Heart right ventricle (tissue), 16 donors: Measurements from ENCODE around the gene CCDC85A. TPM values are rescaled to one million over a fixed set of nuclear protein-coding genes. Genes with fewer than 3 reads are reported as not detected.

ENCODE experiments used
- ATAC-seq, 8 donors: fragments of 200-7000 bp; cut with Tn5 transposase; one replicate each; pipeline ENCODE4 v1.9.1; 2020; ENCODE audit warnings: mild to moderate bottlenecking in 8 of 8, moderate library complexity in 8 of 8, moderate number of reproducible peaks in 1 of 8
- DNase-seq, 2 donors: peaks; one replicate each; pipeline ENCODE4 v3.0.0-alpha.2; 2020
- H3K27ac ChIP-seq, 10 donors: fragments of 200-600 bp; sonication (generic) in 2 of 10; one replicate each; pipeline versions ENCODE4 v1.5.0 to v1.8.0; 2020 to 2022; ENCODE audit warnings: mild to moderate bottlenecking in 3 of 10
- H3K27me3 ChIP-seq, 7 donors: fragments of 200-600 bp; one replicate each; pipeline ENCODE4 v1.8.0; 2021 to 2022; ENCODE audit warnings: mild to moderate bottlenecking in 2 of 7
- H3K36me3 ChIP-seq, 9 donors: fragments of 200-600 bp; sonication (generic) in 1 of 9; one replicate each; pipeline versions ENCODE4 v1.5.0 to v1.8.0; 2020 to 2022; ENCODE audit warnings: mild to moderate bottlenecking in 2 of 9
- H3K4me1 ChIP-seq, 9 donors: fragments of 200-600 bp; sonication (generic) in 1 of 9; one replicate each; pipeline versions ENCODE4 v1.5.0 to v1.8.0; 2020 to 2022; ENCODE audit warnings: mild to moderate bottlenecking in 4 of 9
- H3K4me3 ChIP-seq, 10 donors: fragments of 200-600 bp; sonication (generic) in 2 of 10; one replicate each; pipeline versions ENCODE4 v1.5.0 to v1.8.0; 2020 to 2022; ENCODE audit warnings: mild to moderate bottlenecking in 7 of 10, moderate library complexity in 2 of 10
- H3K9me3 ChIP-seq, 11 donors: fragments of 200-600 bp in 10 of 11; sonication (generic) in 2 of 11; one replicate each; pipeline versions ENCODE4 v1.5.0 to v1.8.0; 2013 to 2022; ENCODE audit warnings: mild to moderate bottlenecking in 2 of 11, control low read depth in 1 of 11, moderate library complexity in 1 of 11
- CTCF ChIP-seq, 9 donors: fragments of 200-600 bp; sonication (generic) in 2 of 9; IDR thresholded peaks; one replicate each; pipeline versions ENCODE4 v1.5.0 to v1.8.0; 2021 to 2022; ENCODE audit warnings: antibody characterized with exemption in 9 of 9, mild to moderate bottlenecking in 5 of 9, moderate library complexity in 1 of 9
- WGBS, 2 donors: extraction: QIAGEN DNeasy Blood & Tissue Kit; methylation state at CpG; one replicate each; pipeline ENCODE4 v1.1.7; 2013; ENCODE audit warnings: inconsistent platforms in 1 of 2; 5-methylcytosine and 5-hydroxymethylcytosine counted together
- intact Hi-C, 10 donors: fragments of 100-400 bp; cut with DNase I; formaldehyde crosslinking; loops; one replicate each; pipeline versions ENCODE4 v1.11.1 to v1.14.2; 2022
- polyA plus RNA-seq, 2 donors: library from polyadenylated mRNA; stranded (reverse); fragments of 200-250 nt; gene quantifications; one replicate each; pipeline ENCODE4 v1.2.3, GENCODE V29; 2013
- total RNA-seq, 10 donors: library from RNA; stranded (reverse); fragmentation: NEBNext Ultra II Directional in 3 of 10; extraction: Animal tissue kit (Norgen Biotek cat#: 25700) in 3 of 10; gene quantifications; one replicate each; pipeline versions ENCODE4 v1.2.1 to v1.2.4, GENCODE V29; 2021 to 2023
- donor health status: Arrhythmogenic right ventricular cardiomyopathy.
- donor health status: ischemic (EF 13 %, LVEDD 7.1; RV severe dilation, severe dysfunction).
- donor health status: healthy with polysubstance abuse.
- donor health status: DM: no; HTN: yes; CAD: no.
- donor health status: DM: no; HTN: no; CAD: no.
- donor health status: ischemic (EF 25% LVEDD 6.9; RV normal size, moderate dysfunction).
- donor health status: ischemic (EF 25% LVEDD 5.7; RV mildly dilated, moderate dysfunction).
- donor health status: healthy.
- donor health status: DM: yes; HTN: yes; CAD: no.
- donor health status: Ischemic cardiomyopathy.
- donor health status: ischemic (EF 35%, LVEDD 5.7; RV mildly dilated, moderate dysfunction).
- donor health status: nonischemic (EF 11% LVEDD 7.7; RV severe dilation, severe dysfunction).
- donor health status: DM: yes; HTN: yes; CAD: no.
- donor health status: PGD.
- donor health status: ischemic (EF 29% LVEDD 5.4; RV normal size, mild dysfunction).
- donor health status: nonischemic (EF 23%, LVEDD 6.1; RV moderate dilation, normal function).

CCDC85A gene
- total and polyA plus RNA-seq, 12 donors, result 1.5 to 8.5 (median 3.5) TPM

- DNase-seq (no peak), ATAC-seq (no peak)
- H3K4me3 ChIP-seq, result no peak overlapping the region
- peaks cover 0 to 20% (median 0%) of the 10 kb centered on the region in 9 donors for H3K4me1 ChIP-seq
- peaks cover 0 to 18% (median 0%) of the 10 kb centered on the region in 9 donors for H3K36me3 ChIP-seq
- no peaks in the 10 kb centered on the region for H3K9me3 ChIP-seq
- no peak for TF ChIP-seq CTCF (IDR thresholded peaks at IDR 0.05)
- intact Hi-C loops, result loop anchor here in 1 of 10 donors (10.0 kb wide), 1 partner anchor 119 kb away; no protein-coding TSS in a partner anchor
- H3K27ac ChIP-seq, result no peak overlapping the region
- H3K27me3 ChIP-seq, result no peaks in the 10 kb centered on the region
Observed at GRCh38 chr2:56195563-56195962, 11.8 kb downstream of the CCDC85A start.

- TF ChIP-seq CTCF (IDR thresholded peaks at IDR 0.05), result no peak
- no peaks in the 10 kb centered on the region for H3K4me1 ChIP-seq
- no peaks in the 10 kb centered on the region for H3K9me3 ChIP-seq
- H3K27me3 ChIP-seq, result no peaks in the 10 kb centered on the region
- no peak overlapping the region for H3K4me3 ChIP-seq
- 92% methylated on average over 7 of the region's 7 CpGs for WGBS, 2 donors
- DNase-seq (no peak), ATAC-seq (no peak)
- peaks cover 0 to 13% (median 0%) of the 10 kb centered on the region in 9 donors for H3K36me3 ChIP-seq
- intact Hi-C loops, result loop anchor here in 1 of 10 donors (10.0 kb wide), 1 partner anchor 117 kb away; no protein-coding TSS in a partner anchor
- no peak overlapping the region for H3K27ac ChIP-seq
Observed at GRCh38 chr2:56197816-56198215, 14.0 kb downstream of the CCDC85A start.

GRCh38 chr2:56198936-56199335, 15.1 kb downstream of the CCDC85A start:
- WGBS, 2 donors, result 89 to 95% methylated on average over 1 of the region's 1 CpG
- H3K27me3 ChIP-seq, result no peaks in the 10 kb centered on the region
- no peaks in the 10 kb centered on the region for H3K9me3 ChIP-seq
- peaks cover 0 to 2% (median 0%) of the 10 kb centered on the region in 9 donors for H3K36me3 ChIP-seq
- no peak for DNase-seq
- no peak for TF ChIP-seq CTCF (IDR thresholded peaks at IDR 0.05)
- no peak for ATAC-seq
- H3K4me3 ChIP-seq, result no peak overlapping the region
- H3K4me1 ChIP-seq, result no peaks in the 10 kb centered on the region
- no peak overlapping the region for H3K27ac ChIP-seq
- intact Hi-C loops, result loop anchor here in 1 of 10 donors (10.0 kb wide), 1 partner anchor 116 kb away; no protein-coding TSS in a partner anchor

- DNase-seq, result no peak
- no peak for ATAC-seq
- Histone ChIP-seq H3K9me3 (no peaks in the 10 kb centered on the region), H3K27ac (no peak overlapping the region), H3K27me3 (no peaks in the 10 kb centered on the region), H3K4me1 (no peaks in the 10 kb centered on the region), H3K36me3 (no peaks in the 10 kb centered on the region), H3K4me3 (no peak overlapping the region)
- 75 to 84% methylated on average over 1 of the region's 1 CpG for WGBS, 2 donors
- intact Hi-C loops, result loop anchor here in 1 of 10 donors (10.0 kb wide), 1 partner anchor 115 kb away; no protein-coding TSS in a partner anchor
- no peak for TF ChIP-seq CTCF (IDR thresholded peaks at IDR 0.05)
Observed at GRCh38 chr2:56199492-56199891, 15.7 kb downstream of the CCDC85A start.
